Ureter (tissue), 1 donor: ENCODE data around the gene PLEKHJ1. TPM values are rescaled to one million over a fixed set of nuclear protein-coding genes. Genes with fewer than 3 reads are reported as not detected.
"Not testable (repeated sequence)": the region's sequence is repeated elsewhere in the genome, so short reads cannot be mapped to it uniquely, and the experiment has no call there.

Experiments used
- DNase-seq: peaks from one replicate; pipeline ENCODE4 v3.0.0-alpha.2; 2020; ENCODE audit warnings: low spot score
- total RNA-seq: library from RNA; stranded (reverse); gene quantifications from one replicate; pipeline ENCODE4 v1.2.4, GENCODE V29; 2023
- donor health status: DM: yes; HTN: yes; CAD: no.

The PLEKHJ1 gene
- total RNA-seq: 52.0 TPM

GRCh38 chr19:2236314-2237050 is at the start of gene PLEKHJ1, which contains the start of gene SF3A2:
TSS of gene PLEKHJ1 (minus strand) at chr19:2236329. CDS start at chr19:2236248, 81 bp downstream.
TSS of gene SF3A2 (plus strand) at chr19:2236824. CDS start at chr19:2243419, 6,595 bp downstream.
- peak; percentile 98 for DNase-seq

GRCh38 chr19:2283835-2284507 is 47.8 kb upstream of the PLEKHJ1 start:
- DNase-seq: no peak

- no peak for DNase-seq
Observed at GRCh38 chr19:2282862-2283237, 46.7 kb upstream of the PLEKHJ1 start.

GRCh38 chr19:2282062-2282861 is 46.1 kb upstream of the PLEKHJ1 start, which contains the start of gene PEAK3:
TSS of gene PEAK3 (minus strand) at chr19:2282175. CDS start at chr19:2280931, 1,244 bp downstream.
- peak; percentile 75 for DNase-seq

- DNase-seq: not testable (repeated sequence)
Observed at GRCh38 chr19:2281265-2282061, 45.3 kb upstream of the PLEKHJ1 start.

GRCh38 chr19:2280633-2281264 is 44.6 kb upstream of the PLEKHJ1 start:
- no peak for DNase-seq

GRCh38 chr19:2278459-2279158 is 42.5 kb upstream of the PLEKHJ1 start:
- DNase-seq: no peak

- DNase-seq: no peak
Observed at GRCh38 chr19:2277138-2277537, 41.0 kb upstream of the PLEKHJ1 start.

GRCh38 chr19:2276429-2276986 is 40.4 kb upstream of the PLEKHJ1 start:
- DNase-seq: no peak

- DNase-seq: no peak
Observed at GRCh38 chr19:2275588-2276428, 39.7 kb upstream of the PLEKHJ1 start.

- peak; percentile 71 for DNase-seq
Observed at GRCh38 chr19:2274931-2275535, 38.9 kb upstream of the PLEKHJ1 start.

GRCh38 chr19:2274185-2274711 is 38.1 kb upstream of the PLEKHJ1 start:
- peak; percentile 36 for DNase-seq

GRCh38 chr19:2273356-2274184 is 37.4 kb upstream of the PLEKHJ1 start:
- peak; percentile 76 for DNase-seq

- no peak for DNase-seq
Observed at GRCh38 chr19:2271234-2272103, 35.3 kb upstream of the PLEKHJ1 start.

GRCh38 chr19:2270423-2271233 is 34.5 kb upstream of the PLEKHJ1 start:
- DNase-seq: peak; percentile 90

GRCh38 chr19:2270157-2270422 is 34.0 kb upstream of the PLEKHJ1 start:
- no peak for DNase-seq
